ENCODE results near the gene SHROOM3.

DNA sequence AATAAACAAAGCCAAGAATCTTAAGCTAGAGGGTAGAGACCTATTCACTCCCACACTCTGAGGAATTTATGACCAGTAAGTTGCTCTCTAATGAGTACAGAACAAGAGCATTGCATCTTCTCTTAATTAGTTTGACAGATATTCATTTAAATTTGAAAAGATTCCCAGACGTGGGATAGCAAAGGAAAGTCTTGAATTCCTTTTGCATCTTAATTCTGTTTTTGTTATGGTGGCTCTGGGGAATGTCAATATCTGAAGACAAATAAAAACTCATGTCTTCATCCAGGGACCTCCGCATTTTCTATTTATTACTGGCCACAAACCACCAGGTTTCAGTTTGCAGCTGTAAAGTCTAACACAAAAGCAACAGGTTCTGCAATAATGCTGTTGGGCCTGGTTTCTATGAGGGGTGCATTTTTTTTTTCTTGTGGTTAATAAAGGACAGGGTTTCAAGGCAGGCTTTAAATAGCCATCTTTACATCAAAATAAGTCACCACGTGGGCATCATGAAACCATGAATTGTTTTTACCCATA is 172.3 kb downstream of the SHROOM3 start:
- no peak for TF ChIP-seq EP300 (IDR thresholded peaks at IDR 0.05)
- TF ChIP-seq, protein P1, sequence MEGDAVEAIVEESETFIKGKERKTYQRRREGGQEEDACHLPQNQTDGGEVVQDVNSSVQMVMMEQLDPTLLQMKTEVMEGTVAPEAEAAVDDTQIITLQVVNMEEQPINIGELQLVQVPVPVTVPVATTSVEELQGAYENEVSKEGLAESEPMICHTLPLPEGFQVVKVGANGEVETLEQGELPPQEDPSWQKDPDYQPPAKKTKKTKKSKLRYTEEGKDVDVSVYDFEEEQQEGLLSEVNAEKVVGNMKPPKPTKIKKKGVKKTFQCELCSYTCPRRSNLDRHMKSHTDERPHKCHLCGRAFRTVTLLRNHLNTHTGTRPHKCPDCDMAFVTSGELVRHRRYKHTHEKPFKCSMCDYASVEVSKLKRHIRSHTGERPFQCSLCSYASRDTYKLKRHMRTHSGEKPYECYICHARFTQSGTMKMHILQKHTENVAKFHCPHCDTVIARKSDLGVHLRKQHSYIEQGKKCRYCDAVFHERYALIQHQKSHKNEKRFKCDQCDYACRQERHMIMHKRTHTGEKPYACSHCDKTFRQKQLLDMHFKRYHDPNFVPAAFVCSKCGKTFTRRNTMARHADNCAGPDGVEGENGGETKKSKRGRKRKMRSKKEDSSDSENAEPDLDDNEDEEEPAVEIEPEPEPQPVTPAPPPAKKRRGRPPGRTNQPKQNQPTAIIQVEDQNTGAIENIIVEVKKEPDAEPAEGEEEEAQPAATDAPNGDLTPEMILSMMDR (IDR thresholded peaks at IDR 0.05): no peak
- no peak for TF ChIP-seq POLR2A (IDR thresholded peaks at IDR 0.05; ENCODE audit: low read depth)

Data from esophagus muscularis mucosa (tissue), 4 donors.